CD14-positive monocyte (primary cell): Measurements from ENCODE around the gene ERGIC1. TPM values are rescaled to one million over a fixed set of nuclear protein-coding genes. Genes with fewer than 3 reads are reported as not detected.
"Not testable (repeated sequence)": the region's sequence is repeated elsewhere in the genome, so short reads cannot be mapped to it uniquely, and the experiment has no call there.

Experiments
- DNase-seq, 3 donors: peaks; one replicate each; pipeline ENCODE4 v3.0.0-alpha.2; 2011 to 2022
- H2AFZ ChIP-seq: 2 replicates; pipeline ENCODE4 v1.6.0; 2012; ENCODE audit warnings: mild to moderate bottlenecking, low read depth, low read length, inconsistent platforms; ENCODE audit not compliant: insufficient read depth, poor library complexity, severe bottlenecking
- H3K27ac ChIP-seq, 2 donors: 1 replicate in 1 of 2; 2 replicates in 1 of 2; pipeline ENCODE4 v1.5.1; 2012 to 2013; ENCODE audit warnings: low read length in 2 of 2, control low read depth in 1 of 2, inconsistent platforms in 1 of 2, low read depth in 1 of 2, mild to moderate bottlenecking in 1 of 2
- H3K27me3 ChIP-seq, 2 donors: one replicate each; pipeline versions ENCODE4 v1.6.0 to v1.6.1; 2011 to 2013; ENCODE audit warnings: low read length in 2 of 2; ENCODE audit not compliant: control insufficient read depth in 2 of 2, insufficient read depth in 2 of 2
- H3K36me3 ChIP-seq, 2 donors: replicated peaks in 1 of 2; 1 replicate in 1 of 2; 2 replicates in 1 of 2; pipeline versions ENCODE4 v1.5.1 to v1.6.1; 2012 to 2013; ENCODE audit warnings: low read length in 2 of 2, control low read depth in 1 of 2, inconsistent platforms in 1 of 2, mild to moderate bottlenecking in 1 of 2; ENCODE audit not compliant: insufficient read depth in 2 of 2, control insufficient read depth in 1 of 2
- H3K4me1 ChIP-seq, 2 donors: 1 replicate in 1 of 2; 2 replicates in 1 of 2; pipeline versions ENCODE4 v1.5.1 to v1.6.1; 2012 to 2013; ENCODE audit warnings: low read length in 2 of 2, control low read depth in 1 of 2, inconsistent platforms in 1 of 2, mild to moderate bottlenecking in 1 of 2, moderate library complexity in 1 of 2; ENCODE audit not compliant: insufficient read depth in 2 of 2, control insufficient read depth in 1 of 2
- H3K4me2 ChIP-seq: replicated peaks from 2 replicates; pipeline ENCODE3; 2012; ENCODE audit warnings: low read length, moderate library complexity, mild to moderate bottlenecking; ENCODE audit not compliant: poor library complexity, severe bottlenecking; ENCODE audit errors: extremely low read depth
- H3K4me3 ChIP-seq, 3 experiments: fragments of 200-600 bp in 1 of 3; sonication (generic) in 1 of 3; replicated peaks in 1 of 3; 1 replicate in 2 of 3; 2 replicates in 1 of 3; pipeline ENCODE4 v1.5.1; 2011 to 2013; ENCODE audit warnings: low read length in 3 of 3, mild to moderate bottlenecking in 3 of 3, control low read depth in 2 of 3, low read depth in 2 of 3, inconsistent platforms in 1 of 3, moderate library complexity in 1 of 3
- H3K79me2 ChIP-seq: 2 replicates; pipeline ENCODE4 v1.6.0; 2012; ENCODE audit warnings: mild to moderate bottlenecking, control low read depth, inconsistent platforms, low read length, moderate library complexity; ENCODE audit not compliant: insufficient read depth
- H3K9ac ChIP-seq: 2 replicates; pipeline ENCODE4 v1.6.0; 2017; ENCODE audit warnings: low read length, mild to moderate bottlenecking; ENCODE audit not compliant: insufficient read depth, poor library complexity, severe bottlenecking
- H3K9me3 ChIP-seq, 2 donors: replicated peaks in 1 of 2; 1 replicate in 1 of 2; 2 replicates in 1 of 2; pipeline versions ENCODE4 v1.5.1 to v1.6.1; 2012 to 2013; ENCODE audit warnings: low read length in 2 of 2, control low read depth in 1 of 2; ENCODE audit not compliant: control insufficient read depth in 1 of 2, insufficient read depth in 1 of 2
- H4K20me1 ChIP-seq: 2 replicates; pipeline ENCODE4 v1.6.0; 2012; ENCODE audit warnings: mild to moderate bottlenecking, low read length, control low read depth, moderate library complexity; ENCODE audit not compliant: insufficient read depth
- H3K27ac Mint-ChIP-seq, 7 donors: one replicate each; pipeline ENCODE4 v1.8.0; 2020; ENCODE audit warnings: mild to moderate bottlenecking in 7 of 7, mixed read lengths in 7 of 7, moderate library complexity in 6 of 7, inconsistent platforms in 2 of 7
- H3K27me3 Mint-ChIP-seq, 3 donors: one replicate each; pipeline ENCODE4 v1.8.0; 2021 to 2022; ENCODE audit warnings: low read depth in 3 of 3, mild to moderate bottlenecking in 3 of 3, mixed read lengths in 3 of 3, moderate library complexity in 3 of 3, inconsistent platforms in 1 of 3
- H3K36me3 Mint-ChIP-seq, 2 donors: one replicate each; pipeline ENCODE4 v1.8.0; 2020; ENCODE audit warnings: mixed read lengths in 2 of 2, inconsistent platforms in 1 of 2, mild to moderate bottlenecking in 1 of 2
- H3K4me1 Mint-ChIP-seq: one replicate; pipeline ENCODE4 v1.8.0; 2020; ENCODE audit warnings: mild to moderate bottlenecking, mixed read lengths
- H3K4me3 Mint-ChIP-seq, 2 donors: one replicate each; pipeline ENCODE4 v1.8.0; 2020; ENCODE audit warnings: mild to moderate bottlenecking in 2 of 2, mixed read lengths in 2 of 2, moderate library complexity in 1 of 2
- H3K9me3 Mint-ChIP-seq, 7 donors: one replicate each; pipeline ENCODE4 v1.8.0; 2020 to 2022; ENCODE audit warnings: mixed read lengths in 7 of 7, mild to moderate bottlenecking in 6 of 7, moderate library complexity in 6 of 7, inconsistent platforms in 2 of 7
- WGBS: methylation state at CpG from one replicate; pipeline ENCODE4 v1.1.5; 2013; ENCODE audit warnings: missing lambda C conversion rate; ENCODE audit not compliant: insufficient coverage; 5-methylcytosine and 5-hydroxymethylcytosine counted together
- intact Hi-C, 2 donors: fragments of 100-400 bp; cut with micrococcal nuclease; formaldehyde crosslinking; loops; one replicate each; pipeline versions ENCODE4 v1.15.0 to v1.15.1; 2023
- polyA plus RNA-seq, 3 donors: library from polyadenylated mRNA; depleted of rRNA in 1 of 3; unstranded in 2 of 3; stranded (reverse) in 1 of 3; fragments of 300-500 nt in 2 of 3; fragments of >200 nt in 1 of 3; fragmentation: Illumina TruSeq in 2 of 3; gene quantifications; 1 replicate in 2 of 3; 2 replicates in 1 of 3; pipeline ENCODE4 v1.2.3, GENCODE V29; 2012 to 2021
- TF ChIP-seq, protein P1 (sequence below): fragments of 200-600 bp; IDR thresholded peaks from one replicate; pipeline ENCODE4 v1.8.0; 2022; ENCODE audit warnings: antibody characterized with exemption, mild to moderate bottlenecking

ERGIC1 gene
- polyA plus RNA-seq, 3 donors, result 28.3 to 76.2 (median 34.1) TPM

DNA sequence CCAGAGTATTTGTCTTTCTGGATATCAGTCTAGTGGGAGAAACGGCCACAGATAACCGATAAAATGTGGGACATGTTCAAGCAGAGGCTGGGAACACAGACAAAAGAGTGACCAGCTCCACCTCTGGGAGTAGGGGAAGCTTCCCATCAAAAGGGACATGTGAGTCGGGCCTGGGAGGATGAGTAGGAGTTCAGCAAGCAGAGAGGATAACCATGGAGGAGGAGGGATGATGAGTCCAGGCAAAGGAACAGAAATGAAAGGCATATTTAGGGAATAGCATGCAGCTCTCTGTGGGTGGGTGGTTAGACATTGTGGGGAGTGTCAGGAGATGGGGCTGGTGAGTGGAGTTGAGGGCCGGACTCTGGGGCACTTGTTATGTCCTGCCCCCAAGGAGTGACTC is 61.5 kb downstream of the ERGIC1 start:
- Mint-ChIP-seq H3K27ac (peak overlapping the region in 5 of 7 donors; percentile 29 to 81 (median 55)), H3K36me3 (peaks cover 46 to 56% of the 10 kb centered on the region in 2 donors), H3K4me1 (no peaks in the 10 kb centered on the region), H3K27me3 (peaks cover 0 to 3% (median 0%) of the 10 kb centered on the region in 3 donors), H3K9me3 (no peaks in the 10 kb centered on the region), H3K4me3 (no peak overlapping the region)
- TF ChIP-seq, protein P1, sequence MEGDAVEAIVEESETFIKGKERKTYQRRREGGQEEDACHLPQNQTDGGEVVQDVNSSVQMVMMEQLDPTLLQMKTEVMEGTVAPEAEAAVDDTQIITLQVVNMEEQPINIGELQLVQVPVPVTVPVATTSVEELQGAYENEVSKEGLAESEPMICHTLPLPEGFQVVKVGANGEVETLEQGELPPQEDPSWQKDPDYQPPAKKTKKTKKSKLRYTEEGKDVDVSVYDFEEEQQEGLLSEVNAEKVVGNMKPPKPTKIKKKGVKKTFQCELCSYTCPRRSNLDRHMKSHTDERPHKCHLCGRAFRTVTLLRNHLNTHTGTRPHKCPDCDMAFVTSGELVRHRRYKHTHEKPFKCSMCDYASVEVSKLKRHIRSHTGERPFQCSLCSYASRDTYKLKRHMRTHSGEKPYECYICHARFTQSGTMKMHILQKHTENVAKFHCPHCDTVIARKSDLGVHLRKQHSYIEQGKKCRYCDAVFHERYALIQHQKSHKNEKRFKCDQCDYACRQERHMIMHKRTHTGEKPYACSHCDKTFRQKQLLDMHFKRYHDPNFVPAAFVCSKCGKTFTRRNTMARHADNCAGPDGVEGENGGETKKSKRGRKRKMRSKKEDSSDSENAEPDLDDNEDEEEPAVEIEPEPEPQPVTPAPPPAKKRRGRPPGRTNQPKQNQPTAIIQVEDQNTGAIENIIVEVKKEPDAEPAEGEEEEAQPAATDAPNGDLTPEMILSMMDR, result no peak
- no peak for DNase-seq
- no peaks in the 10 kb centered on the region for H3K9me3 ChIP-seq
- peaks cover 22 to 26% of the 10 kb centered on the region in 2 donors for H3K36me3 ChIP-seq
- H3K4me3 ChIP-seq, result no peak overlapping the region
- H3K27me3 ChIP-seq, result no peaks in the 10 kb centered on the region
- H3K9ac ChIP-seq, result no peak overlapping the region
- peaks cover 0 to 27% of the 10 kb centered on the region in 2 donors for H3K4me1 ChIP-seq
- intact Hi-C loops, result no loop called here
- H4K20me1 ChIP-seq, result no peaks in the 10 kb centered on the region
- no peak overlapping the region for H3K4me2 ChIP-seq
- no peak overlapping the region for H3K27ac ChIP-seq
- WGBS, result 98% methylated on average over 4 of the region's 4 CpGs
- H3K79me2 ChIP-seq, result no peaks in the 10 kb centered on the region
- H2AFZ ChIP-seq, result no peak overlapping the region

DNA sequence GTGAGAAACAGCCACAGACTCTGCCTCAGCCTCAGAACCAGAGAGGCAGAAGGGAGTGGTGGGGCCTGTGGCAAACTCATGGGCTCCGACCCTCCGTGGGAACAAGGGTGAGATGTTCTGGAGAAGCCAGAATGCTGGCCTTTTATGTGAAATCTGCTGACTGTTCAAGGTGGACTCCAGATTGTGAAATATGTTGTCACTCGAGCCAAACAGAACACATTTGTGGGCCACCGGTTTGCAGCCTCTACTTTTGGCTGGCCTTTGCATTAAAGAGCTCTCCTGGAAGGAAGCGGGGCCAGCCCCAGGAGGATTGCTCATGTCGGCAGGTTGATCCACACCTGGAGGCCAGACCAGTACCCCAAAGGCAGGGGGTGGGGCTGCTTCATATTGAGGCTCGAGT is 62.4 kb downstream of the ERGIC1 start:
- Mint-ChIP-seq H3K4me1 (peaks cover 4% of the 10 kb centered on the region), H3K4me3 (no peak overlapping the region), H3K36me3 (peaks cover 43 to 58% of the 10 kb centered on the region in 2 donors), H3K9me3 (no peaks in the 10 kb centered on the region), H3K27me3 (peaks cover 0 to 3% (median 0%) of the 10 kb centered on the region in 3 donors), H3K27ac (peak overlapping the region in 5 of 7 donors; percentile 6 to 88 (median 37))
- peaks cover 0 to 27% of the 10 kb centered on the region in 2 donors for H3K4me1 ChIP-seq
- H2AFZ ChIP-seq, result no peak overlapping the region
- H3K79me2 ChIP-seq, result no peaks in the 10 kb centered on the region
- H3K27me3 ChIP-seq, result no peaks in the 10 kb centered on the region
- H3K27ac ChIP-seq, result peak overlapping the region in 1 of 2 donors; percentile 80
- intact Hi-C loops, result no loop called here
- H3K36me3 ChIP-seq, result peaks cover 16 to 18% of the 10 kb centered on the region in 2 donors
- H3K9ac ChIP-seq, result peak overlapping the region; percentile 25
- TF ChIP-seq, protein P1, result no peak
- WGBS, result 86% methylated on average over 6 of the region's 7 CpGs
- no peak for DNase-seq
- no peak overlapping the region for H3K4me2 ChIP-seq
- no peaks in the 10 kb centered on the region for H3K9me3 ChIP-seq
- H4K20me1 ChIP-seq, result no peaks in the 10 kb centered on the region
- H3K4me3 ChIP-seq, result peak overlapping the region in 1 of 3 experiments; percentile 42

DNA sequence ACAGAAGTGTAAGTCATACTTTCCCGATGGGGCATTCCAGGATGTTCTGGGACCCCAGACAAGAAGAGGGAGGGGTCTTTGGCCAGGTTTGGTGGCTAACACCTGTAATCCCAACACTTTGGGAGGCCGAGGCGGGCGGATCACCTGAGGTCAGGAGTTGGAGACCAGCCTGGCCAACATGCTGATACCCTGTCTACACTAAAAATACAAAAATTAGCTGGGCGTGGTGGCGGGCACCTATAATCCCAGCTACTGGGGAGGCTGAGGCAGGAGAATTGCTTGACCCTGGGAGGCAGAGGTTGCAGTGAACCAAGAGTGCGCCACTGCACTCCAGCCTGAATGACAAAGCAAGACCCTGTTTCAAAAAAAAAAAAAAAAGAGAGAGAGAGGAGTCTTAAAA is 63.0 kb downstream of the ERGIC1 start:
- H3K9me3 ChIP-seq, H4K20me1 ChIP-seq, intact Hi-C loops, H3K27me3 ChIP-seq, H2AFZ ChIP-seq, H3K4me1 Mint-ChIP-seq, H3K4me3 Mint-ChIP-seq, H3K9me3 Mint-ChIP-seq, DNase-seq, H3K79me2 ChIP-seq, H3K27me3 Mint-ChIP-seq: not testable (repeated sequence)
- peak overlapping the region in 1 of 3 experiments; percentile 42 for H3K4me3 ChIP-seq
- H3K27ac Mint-ChIP-seq, result peak overlapping the region in 1 of 7 donors; percentile 88
- no CpG with 5 or more reads among the region's 7 CpGs for WGBS
- peaks cover 41 to 52% of the 10 kb centered on the region in 2 donors for H3K36me3 Mint-ChIP-seq
- peaks cover 16 to 23% of the 10 kb centered on the region in 2 donors for H3K36me3 ChIP-seq
- peak overlapping the region; percentile 38 for H3K4me2 ChIP-seq
- peak overlapping the region in 1 of 2 donors; percentile 80 for H3K27ac ChIP-seq
- peaks cover 0 to 27% of the 10 kb centered on the region in 2 donors for H3K4me1 ChIP-seq
- peak overlapping the region; percentile 25 for H3K9ac ChIP-seq
